HG02943 (cell line): ENCODE data around the gene PPP3CB.
"Not testable (repeated sequence)": the region's sequence is repeated elsewhere in the genome, so short reads cannot be mapped to it uniquely, and the experiment has no call there.

Experiments
- ATAC-seq: cut with Tn5 transposase; IDR thresholded peaks from one replicate; pipeline ENCODE4 v1.9.1; 2021; ENCODE audit warnings: mild to moderate bottlenecking, low read depth, moderate library complexity; ENCODE audit not compliant: unreplicated experiment

The PPP3CB gene

GRCh38 chr10:73423309-73423708 is 72.5 kb downstream of the PPP3CB start:
- no peak for ATAC-seq

- no peak for ATAC-seq
These were observed 79.3 kb downstream of the PPP3CB start for GRCh38 chr10:73416571-73416970.

- ATAC-seq, result peak; percentile 25
These were observed 81.4 kb downstream of the PPP3CB start for GRCh38 chr10:73414230-73414945.

DNA sequence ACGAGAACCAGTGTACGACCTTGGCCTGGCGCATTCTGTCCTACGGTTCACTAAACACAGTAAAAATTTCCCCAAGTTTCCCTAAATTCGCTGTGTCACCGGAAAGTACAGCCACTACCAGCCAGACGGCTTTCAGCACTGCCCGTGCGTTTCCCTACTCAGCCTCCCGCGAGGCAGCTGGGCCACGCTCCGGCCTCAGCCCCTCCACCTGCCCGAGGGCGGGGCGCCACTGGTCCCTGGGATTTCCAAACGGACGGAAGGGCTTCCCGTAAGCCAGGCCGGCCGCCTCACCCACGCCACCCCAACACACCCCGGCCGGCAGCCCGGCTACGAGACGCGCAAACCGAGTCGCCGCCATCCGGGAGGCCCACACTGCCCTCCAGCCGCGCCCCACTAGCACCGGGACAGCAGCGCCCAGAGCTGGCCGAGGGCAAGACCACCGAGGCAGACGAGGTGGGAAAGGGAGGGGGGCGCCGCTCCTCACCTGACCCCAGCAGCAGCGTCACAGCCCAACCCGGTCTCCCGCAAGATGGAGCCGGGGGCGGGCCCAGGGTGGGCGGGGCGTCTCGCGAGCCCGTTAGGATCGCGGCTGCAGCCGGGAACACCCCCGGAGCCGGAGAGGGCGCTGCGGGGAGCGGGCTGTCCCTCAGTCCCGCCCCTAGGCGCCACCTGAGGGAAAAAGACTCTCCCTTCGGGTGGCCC is 82.1 kb downstream of the PPP3CB start, which contains the start of gene ANXA7:
Gene ANXA7, minus strand, starts transcription at position 531 of the 702 bp plus-strand sequence. CDS start 13,202 bp downstream, outside the sequence.
- peak; percentile 85 for ATAC-seq

DNA sequence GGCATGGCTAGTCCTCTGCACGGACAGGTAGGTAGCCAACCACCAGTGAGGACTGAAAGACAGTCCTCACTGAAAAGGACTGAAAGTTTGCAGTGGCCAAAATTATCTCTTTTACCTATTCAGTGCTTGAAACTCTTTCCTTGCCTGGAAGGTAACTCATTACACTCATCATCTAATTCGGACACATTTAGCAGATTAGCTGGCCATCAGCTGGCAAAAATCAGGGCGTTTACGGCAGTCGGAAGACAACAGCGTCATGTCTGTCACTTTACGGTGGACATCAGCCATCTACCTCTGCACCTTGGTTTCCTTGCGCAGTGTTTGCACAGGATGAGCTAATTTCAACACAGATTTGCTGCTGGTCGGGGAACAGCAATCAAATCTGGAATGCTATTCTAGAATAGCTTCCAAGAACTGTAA is 82.7 kb downstream of the PPP3CB start:
- ATAC-seq, result peak; percentile 18

DNA sequence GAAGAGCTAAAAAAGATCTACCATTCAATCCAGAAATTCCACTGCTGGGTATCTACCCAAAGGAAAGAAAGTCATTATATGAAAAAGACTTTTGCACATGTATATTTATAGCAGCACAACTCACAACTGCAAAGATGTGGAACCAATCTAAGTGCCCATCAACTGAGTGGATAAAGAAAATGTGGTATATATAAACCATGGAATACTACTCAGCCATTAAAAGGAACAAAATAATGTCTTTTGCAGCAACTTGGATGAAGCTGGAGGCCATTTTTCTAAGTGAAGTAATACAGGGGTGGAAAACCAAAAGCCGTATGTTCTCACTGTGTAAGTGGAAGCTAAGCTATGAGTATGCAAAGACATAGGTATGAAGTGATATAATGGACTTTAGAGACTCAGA is 84.9 kb downstream of the PPP3CB start:
- no peak for ATAC-seq

GRCh38 chr10:73408978-73409521 is 86.8 kb downstream of the PPP3CB start:
- no peak for ATAC-seq

DNA sequence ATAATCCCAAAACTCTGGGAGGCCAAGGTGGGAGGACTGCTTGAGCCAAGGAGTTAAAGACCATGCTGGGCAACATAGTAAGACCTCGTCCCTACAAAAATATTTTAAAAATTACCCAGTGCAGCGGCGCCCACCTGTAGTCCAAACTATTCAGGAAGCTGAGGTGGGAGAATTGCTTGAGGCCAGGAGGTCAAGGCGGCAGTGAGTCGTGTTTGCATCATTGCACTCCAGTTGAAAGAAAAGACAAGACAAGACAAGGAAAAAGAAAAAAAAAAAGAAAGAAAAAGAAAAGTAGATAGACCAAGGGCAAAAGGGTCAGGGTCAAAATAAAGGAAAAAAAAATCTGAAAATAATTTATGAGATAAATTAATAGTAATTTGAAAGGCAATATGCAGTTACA is 87.8 kb downstream of the PPP3CB start:
- no peak for ATAC-seq

DNA sequence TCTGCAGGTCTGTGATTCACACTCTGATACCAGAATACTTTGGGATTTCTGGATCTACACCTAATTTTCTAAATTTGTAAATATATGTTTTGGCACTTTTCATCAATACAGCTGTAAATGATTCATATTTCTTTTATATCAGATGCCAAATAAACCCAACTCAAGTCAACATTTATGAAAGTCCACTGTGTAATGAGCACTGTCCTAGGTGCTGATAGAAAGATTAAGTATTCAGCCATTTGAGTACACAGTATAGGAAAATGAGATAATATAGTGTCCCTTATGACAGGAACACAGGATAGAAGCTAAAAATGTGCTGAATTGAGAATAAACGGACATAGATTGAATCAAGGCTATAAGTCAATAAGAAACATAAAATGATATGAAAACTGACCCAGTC is 88.3 kb downstream of the PPP3CB start:
- no peak for ATAC-seq

DNA sequence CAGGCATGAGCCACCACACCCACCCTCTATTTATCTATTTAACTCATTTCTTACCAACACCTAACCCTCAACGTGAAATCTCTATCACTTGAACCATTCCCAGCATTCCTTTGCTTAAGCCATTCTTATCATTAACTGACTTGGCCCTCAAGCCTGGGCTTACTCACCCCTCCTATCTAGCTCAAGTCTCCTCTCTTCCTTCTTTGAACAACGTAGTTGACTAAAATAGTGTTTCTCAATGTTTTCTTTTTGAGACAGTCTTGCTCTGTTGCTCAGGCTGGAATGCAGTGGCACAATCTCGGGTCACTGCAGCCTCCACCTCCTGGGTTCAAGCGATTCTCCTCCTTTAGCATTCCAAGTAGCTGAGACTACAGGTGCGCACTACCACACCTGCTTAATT is 89.0 kb downstream of the PPP3CB start:
- ATAC-seq, result no peak

GRCh38 chr10:73405556-73405955 is 90.3 kb downstream of the PPP3CB start:
- no peak for ATAC-seq

DNA sequence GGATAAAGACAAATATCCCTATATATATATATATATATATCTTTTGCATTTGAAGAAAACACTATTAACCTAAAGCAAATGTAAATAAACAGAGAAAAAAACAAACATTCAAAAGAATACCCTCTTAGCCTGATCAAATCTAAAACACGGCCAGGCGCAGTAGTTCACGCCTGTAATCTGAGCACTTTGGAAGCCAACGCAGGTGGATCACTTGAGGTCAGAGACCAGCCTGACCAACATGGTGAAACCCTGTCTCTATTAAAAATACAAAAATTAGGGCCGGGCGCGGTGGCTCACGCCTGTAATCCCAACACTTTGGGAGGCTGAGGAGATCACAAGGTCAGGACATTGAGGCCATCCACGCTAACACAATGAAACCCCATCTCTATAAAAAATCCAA is 91.1 kb downstream of the PPP3CB start:
- no peak for ATAC-seq

- no peak for ATAC-seq
These were observed 94.2 kb downstream of the PPP3CB start for GRCh38 chr10:73401636-73402035.

DNA sequence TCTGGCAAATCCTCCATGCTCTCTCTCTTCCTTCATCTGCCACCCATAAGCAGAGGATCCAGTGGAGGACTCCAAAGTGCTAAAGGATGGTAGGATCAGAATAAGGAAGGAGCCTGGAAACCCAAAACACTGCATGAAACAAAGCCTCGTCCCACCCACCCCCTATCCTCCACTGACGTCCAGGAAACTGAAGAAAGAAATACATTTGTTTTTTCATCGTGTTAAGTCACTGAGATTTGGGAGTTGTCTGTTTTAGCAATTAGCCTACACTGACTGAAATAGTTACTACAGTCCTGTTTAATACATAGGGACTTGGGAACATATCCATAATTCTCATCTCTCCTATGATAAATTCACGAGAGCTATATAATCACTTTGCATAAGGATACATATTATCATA is 96.8 kb downstream of the PPP3CB start:
- ATAC-seq, result no peak

DNA sequence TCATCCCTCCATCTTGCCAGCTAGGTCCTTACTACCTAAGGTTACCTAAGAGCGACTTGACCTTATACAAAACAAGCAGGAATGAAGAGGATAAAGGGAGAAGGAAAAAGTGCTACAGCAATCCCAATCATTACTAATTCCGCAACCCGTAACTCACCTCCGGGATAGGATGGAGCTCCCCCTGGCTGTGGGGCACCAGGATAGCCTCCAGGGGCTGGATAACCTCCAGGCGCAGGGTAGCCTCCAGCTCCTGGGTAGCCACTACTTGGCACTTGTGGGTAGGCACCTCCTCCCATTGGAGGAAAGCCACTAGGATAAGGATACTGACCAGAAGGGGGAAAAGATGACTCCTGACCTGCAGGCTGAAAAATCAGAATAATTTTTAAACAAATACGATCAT is 97.8 kb downstream of the PPP3CB start:
- no peak for ATAC-seq

- not testable (repeated sequence) for ATAC-seq
These were observed 101.5 kb downstream of the PPP3CB start for GRCh38 chr10:73394325-73394724.

- ATAC-seq, result no peak
These were observed 107.6 kb downstream of the PPP3CB start for GRCh38 chr10:73388228-73388627.

DNA sequence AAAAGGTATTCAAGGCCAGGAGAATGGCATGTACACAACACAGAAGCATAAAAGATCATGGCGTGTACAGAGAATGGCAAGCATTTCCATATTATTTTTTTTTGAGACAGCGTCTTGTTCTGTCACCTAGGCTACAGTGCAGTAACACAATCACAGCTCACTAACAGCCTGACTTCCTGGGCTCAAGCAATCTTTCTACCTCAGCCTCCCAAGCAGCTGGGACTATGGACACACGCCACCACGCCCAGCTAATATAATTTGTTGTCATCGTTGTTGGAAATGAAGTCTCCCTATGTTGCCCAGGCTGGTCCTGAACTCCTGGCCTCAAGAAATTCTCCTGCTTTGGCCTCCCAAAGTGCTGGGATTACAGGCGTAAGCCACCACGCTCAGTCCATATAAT is 109.2 kb downstream of the PPP3CB start:
- ATAC-seq, result no peak
